CD4-positive, alpha-beta memory T cell (primary cell): ENCODE results near the gene DHX36. TPM values are rescaled to one million over a fixed set of nuclear protein-coding genes. Genes with fewer than 3 reads are reported as not detected.

Experiments used
- CTCF ChIA-PET: fragments of 350-600 bp; sonication (Branson Sonifier 250); formaldehyde crosslinking; loops from one replicate; lab custom pipeline; 2021; ENCODE audit warnings: inconsistent platforms; ENCODE audit not compliant: partially characterized antibody; lab: Charles Lee
- POLR2A ChIA-PET: fragments of 350-600 bp; sonication (Branson Sonifier 250); formaldehyde crosslinking; loops from one replicate; lab custom pipeline; 2021; ENCODE audit not compliant: partially characterized antibody; lab: Charles Lee
- DNase-seq, 5 donors: peaks; one replicate each; pipeline versions ENCODE4 v3.0.0 to v3.0.0-alpha.2; 2020 to 2022; ENCODE audit warnings: mixed read lengths in 1 of 5
- H3K27ac ChIP-seq: one replicate; pipeline ENCODE4 v1.7.0; 2013; ENCODE audit warnings: low read depth, low read length
- H3K27me3 ChIP-seq: 2 replicates; pipeline ENCODE4 v1.7.0; 2013; ENCODE audit warnings: mild to moderate bottlenecking, low read length, moderate library complexity; ENCODE audit not compliant: insufficient read depth
- H3K36me3 ChIP-seq: 2 replicates; pipeline ENCODE4 v1.7.0; 2013; ENCODE audit warnings: mild to moderate bottlenecking, low read length, moderate library complexity; ENCODE audit not compliant: insufficient read depth
- H3K4me1 ChIP-seq: 2 replicates; pipeline ENCODE4 v1.7.0; 2013; ENCODE audit warnings: mild to moderate bottlenecking, low read length, moderate library complexity; ENCODE audit not compliant: insufficient read depth
- H3K4me3 ChIP-seq, 2 donors: one replicate each; pipeline ENCODE4 v1.7.0; 2013; ENCODE audit warnings: low read length in 2 of 2, mild to moderate bottlenecking in 1 of 2
- H3K9me3 ChIP-seq, 2 donors: one replicate each; pipeline ENCODE4 v1.7.0; 2013; ENCODE audit warnings: low read length in 2 of 2, control low read depth in 1 of 2; ENCODE audit not compliant: control insufficient read depth in 1 of 2
- H3K27ac Mint-ChIP-seq, 7 donors: one replicate each; pipeline ENCODE4 v1.8.0; 2020 to 2021; ENCODE audit warnings: mixed read lengths in 7 of 7, mild to moderate bottlenecking in 6 of 7, inconsistent platforms in 3 of 7, moderate library complexity in 3 of 7
- H3K27me3 Mint-ChIP-seq, 2 donors: one replicate each; pipeline ENCODE4 v1.8.0; 2020 to 2021; ENCODE audit warnings: mixed read lengths in 2 of 2
- H3K36me3 Mint-ChIP-seq, 2 donors: one replicate each; pipeline ENCODE4 v1.8.0; 2020 to 2021; ENCODE audit warnings: mixed read lengths in 2 of 2, inconsistent platforms in 1 of 2, mild to moderate bottlenecking in 1 of 2
- H3K4me1 Mint-ChIP-seq, 4 donors: one replicate each; pipeline ENCODE4 v1.8.0; 2020 to 2021; ENCODE audit warnings: mixed read lengths in 4 of 4, mild to moderate bottlenecking in 1 of 4
- H3K4me3 Mint-ChIP-seq, 8 donors: one replicate each; pipeline ENCODE4 v1.8.0; 2020 to 2021; ENCODE audit warnings: mixed read lengths in 8 of 8, mild to moderate bottlenecking in 7 of 8, moderate library complexity in 6 of 8, inconsistent platforms in 3 of 8
- H3K9me3 Mint-ChIP-seq, 8 donors: one replicate each; pipeline ENCODE4 v1.8.0; 2020 to 2021; ENCODE audit warnings: mixed read lengths in 8 of 8, mild to moderate bottlenecking in 5 of 8, inconsistent platforms in 3 of 8, moderate library complexity in 1 of 8
- intact Hi-C: fragments of 100-400 bp; cut with micrococcal nuclease; formaldehyde crosslinking; loops from one replicate; pipeline ENCODE4 v1.15.1; 2023
- polyA plus RNA-seq, 2 donors: library from polyadenylated mRNA; unstranded; fragments of 300-500 nt; fragmentation: Illumina TruSeq; gene quantifications; one replicate each; pipeline ENCODE4 v1.2.3, GENCODE V29; 2021
- total RNA-seq, 2 experiments: library from RNA; stranded (reverse); gene quantifications; one replicate each; pipeline ENCODE4 v1.2.3, GENCODE V29; 2021

The DHX36 gene
- total and polyA plus RNA-seq, 4 experiments from 2014 or later: 10.8 to 101 (median 57.3) TPM

- Mint-ChIP-seq H3K27ac (no peak overlapping the region), H3K9me3 (no peaks in the 10 kb centered on the region), H3K36me3 (no peaks in the 10 kb centered on the region), H3K4me3 (no peak overlapping the region), H3K27me3 (peaks cover 0 to 4% of the 10 kb centered on the region in 2 donors), H3K4me1 (peaks cover 0 to 3% (median 0%) of the 10 kb centered on the region in 4 donors)
- no peaks in the 10 kb centered on the region for H3K9me3 ChIP-seq
- H3K27ac ChIP-seq: no peak overlapping the region
- ChIA-PET POLR2A (no interaction called here), CTCF (no interaction called here)
- intact Hi-C loops: no loop called here
- H3K4me3 ChIP-seq: no peak overlapping the region
- DNase-seq: no peak
- no peaks in the 10 kb centered on the region for H3K4me1 ChIP-seq
- H3K27me3 ChIP-seq: no peaks in the 10 kb centered on the region
- H3K36me3 ChIP-seq: no peaks in the 10 kb centered on the region
Observed at GRCh38 chr3:154227531-154227930, 96.8 kb downstream of the DHX36 start.

GRCh38 chr3:154225536-154225935 is 98.8 kb downstream of the DHX36 start:
- no peaks in the 10 kb centered on the region for H3K36me3 Mint-ChIP-seq
- CTCF ChIA-PET: no interaction called here
- no peaks in the 10 kb centered on the region for H3K36me3 ChIP-seq
- H3K9me3 Mint-ChIP-seq: no peaks in the 10 kb centered on the region
- H3K4me3 ChIP-seq: no peak overlapping the region
- no peaks in the 10 kb centered on the region for H3K9me3 ChIP-seq
- POLR2A ChIA-PET: no interaction called here
- intact Hi-C loops: no loop called here
- no peak overlapping the region for H3K27ac ChIP-seq
- H3K27me3 Mint-ChIP-seq: peaks cover 0 to 4% of the 10 kb centered on the region in 2 donors
- no peak overlapping the region for H3K4me3 Mint-ChIP-seq
- H3K27me3 ChIP-seq: no peaks in the 10 kb centered on the region
- no peak overlapping the region for H3K27ac Mint-ChIP-seq
- DNase-seq: no peak
- peaks cover 0 to 3% (median 0%) of the 10 kb centered on the region in 4 donors for H3K4me1 Mint-ChIP-seq
- no peaks in the 10 kb centered on the region for H3K4me1 ChIP-seq

GRCh38 chr3:154224866-154225265 is 99.4 kb downstream of the DHX36 start:
- intact Hi-C loops: no loop called here
- H3K36me3 ChIP-seq: no peaks in the 10 kb centered on the region
- H3K27me3 Mint-ChIP-seq: peaks cover 0 to 4% of the 10 kb centered on the region in 2 donors
- DNase-seq: no peak
- no peaks in the 10 kb centered on the region for H3K9me3 Mint-ChIP-seq
- H3K9me3 ChIP-seq: no peaks in the 10 kb centered on the region
- ChIA-PET POLR2A (no interaction called here), CTCF (no interaction called here)
- H3K27ac Mint-ChIP-seq: no peak overlapping the region
- no peaks in the 10 kb centered on the region for H3K36me3 Mint-ChIP-seq
- no peaks in the 10 kb centered on the region for H3K4me1 ChIP-seq
- H3K27me3 ChIP-seq: no peaks in the 10 kb centered on the region
- no peak overlapping the region for H3K27ac ChIP-seq
- no peak overlapping the region for H3K4me3 ChIP-seq
- H3K4me3 Mint-ChIP-seq: no peak overlapping the region
- H3K4me1 Mint-ChIP-seq: peaks cover 0 to 3% (median 0%) of the 10 kb centered on the region in 4 donors

DNA sequence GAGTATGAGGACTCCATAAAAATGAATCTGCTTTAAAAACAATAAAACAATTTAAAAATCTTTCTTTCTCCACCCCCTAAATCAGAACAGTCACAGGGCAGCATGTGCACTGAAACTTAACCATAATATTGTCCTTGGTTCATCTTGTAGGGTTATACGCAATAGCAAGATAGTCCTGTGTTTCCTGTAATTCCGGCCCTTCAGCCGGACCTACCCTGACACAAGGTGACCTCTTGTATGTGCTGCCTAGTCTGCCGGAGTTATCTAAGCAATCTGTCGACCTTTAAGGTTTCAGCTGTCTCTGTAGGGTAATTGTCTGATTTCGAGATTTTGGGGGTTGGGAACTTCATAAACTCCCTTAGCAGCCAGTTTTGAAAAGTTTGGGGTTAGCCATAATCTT is 99.9 kb downstream of the DHX36 start:
- Mint-ChIP-seq H3K36me3 (no peaks in the 10 kb centered on the region), H3K9me3 (no peaks in the 10 kb centered on the region), H3K27me3 (peaks cover 0 to 4% of the 10 kb centered on the region in 2 donors), H3K4me1 (peaks cover 0 to 3% (median 0%) of the 10 kb centered on the region in 4 donors), H3K4me3 (no peak overlapping the region), H3K27ac (no peak overlapping the region)
- H3K27ac ChIP-seq: no peak overlapping the region
- H3K4me1 ChIP-seq: no peaks in the 10 kb centered on the region
- POLR2A ChIA-PET: no interaction called here
- no peaks in the 10 kb centered on the region for H3K9me3 ChIP-seq
- no peaks in the 10 kb centered on the region for H3K36me3 ChIP-seq
- CTCF ChIA-PET: no interaction called here
- no peak for DNase-seq
- no peaks in the 10 kb centered on the region for H3K27me3 ChIP-seq
- intact Hi-C loops: no loop called here
- H3K4me3 ChIP-seq: no peak overlapping the region

DNA sequence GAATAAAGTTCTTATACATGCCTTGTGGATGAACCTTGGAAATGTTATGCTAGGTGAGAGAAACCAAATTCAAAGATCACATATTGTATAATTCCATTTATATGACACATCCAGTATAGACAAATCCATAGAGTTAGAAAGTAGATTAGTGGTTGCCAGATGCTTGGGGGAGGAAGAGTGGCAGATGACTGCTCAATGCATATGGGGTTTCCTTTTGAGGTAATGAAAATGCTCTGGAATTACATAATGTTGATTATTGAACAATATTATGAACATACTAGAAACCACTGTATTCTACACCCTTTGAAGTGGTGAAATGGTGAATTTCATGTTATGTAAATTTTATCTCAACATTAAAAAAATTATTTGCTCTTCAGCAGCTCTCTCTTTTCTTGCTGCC is 100.8 kb downstream of the DHX36 start:
- Mint-ChIP-seq H3K36me3 (no peaks in the 10 kb centered on the region), H3K4me3 (no peak overlapping the region), H3K27me3 (peaks cover 0 to 3% of the 10 kb centered on the region in 2 donors), H3K9me3 (no peaks in the 10 kb centered on the region), H3K4me1 (peaks cover 0 to 3% (median 0%) of the 10 kb centered on the region in 4 donors), H3K27ac (no peak overlapping the region)
- Histone ChIP-seq H3K36me3 (no peaks in the 10 kb centered on the region), H3K9me3 (no peaks in the 10 kb centered on the region), H3K27ac (no peak overlapping the region), H3K4me1 (no peaks in the 10 kb centered on the region), H3K27me3 (no peaks in the 10 kb centered on the region), H3K4me3 (no peak overlapping the region)
- DNase-seq: no peak
- intact Hi-C loops: no loop called here
- CTCF ChIA-PET: no interaction called here
- POLR2A ChIA-PET: no interaction called here

Other genes with a start within 250 kb of the DHX36 start
- gene ARHGEF26, start 203.1 kb downstream of the DHX36 start, total RNA-seq: under 1 TPM; 0.14 to 0.17 TPM
- under 1 TPM; 0.06 to 0.33 TPM for gene ARHGEF26, start 203.1 kb downstream of the DHX36 start, polyA plus RNA-seq
- not detected for gene GPR149, start 105.7 kb upstream of the DHX36 start, total RNA-seq
- gene GPR149, start 105.7 kb upstream of the DHX36 start, polyA plus RNA-seq: not detected